ENCODE results near the gene FOXL1. TPM values are rescaled to one million over a fixed set of nuclear protein-coding genes. Genes with fewer than 3 reads are reported as not detected.

Gene FOXL1
- polyA plus RNA-seq, 3 donors: not detected

DNA sequence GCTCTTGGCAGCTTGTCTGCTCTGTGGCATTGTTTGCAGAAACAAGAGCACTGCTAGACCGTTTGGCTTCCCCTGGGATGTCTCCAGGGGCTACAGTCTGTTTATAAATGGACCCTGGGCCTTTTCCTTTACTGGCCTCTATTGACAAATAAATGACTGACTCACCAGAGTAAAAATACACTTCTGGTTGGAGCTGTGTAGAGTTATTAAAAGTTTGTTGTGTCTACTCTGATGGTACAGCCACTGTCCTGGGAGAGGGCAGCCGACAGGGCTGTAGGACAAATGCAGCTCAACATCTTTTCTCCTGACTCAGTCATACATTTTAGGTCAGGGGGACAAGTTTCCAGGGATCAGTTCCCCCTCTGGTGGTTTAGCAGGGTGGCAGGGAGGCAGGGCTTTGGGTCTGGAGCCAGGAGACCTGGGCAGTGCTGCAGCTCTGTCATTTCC is 30.0 kb downstream of the FOXL1 start:
- Histone ChIP-seq H3K4me3 (replicated peaks in 1 of 3; ENCODE audit: low read depth in 2 of 3, low read length in 3 of 3) (no peak overlapping the region), H3K27me3 (ENCODE audit: control insufficient read depth in 2 of 2, insufficient read depth in 2 of 2, low read length in 2 of 2) (no peaks in the 10 kb centered on the region), H2AFZ (ENCODE audit: insufficient read depth, low read depth, low read length, poor library complexity, severe bottlenecking) (no peak overlapping the region), H3K9me3 (replicated peaks in 1 of 2; ENCODE audit: control insufficient read depth in 1 of 2, insufficient read depth in 1 of 2, low read length in 2 of 2) (peaks cover 0 to 6% of the 10 kb centered on the region in 2 donors), H3K27ac (ENCODE audit: low read depth in 1 of 2, low read length in 2 of 2) (no peak overlapping the region), H3K36me3 (replicated peaks in 1 of 2; ENCODE audit: control insufficient read depth in 1 of 2, insufficient read depth in 2 of 2, low read length in 2 of 2) (no peaks in the 10 kb centered on the region), H4K20me1 (ENCODE audit: insufficient read depth, low read length) (no peaks in the 10 kb centered on the region), H3K4me2 (replicated peaks; ENCODE audit: extremely low read depth, low read length, poor library complexity, severe bottlenecking) (no peak overlapping the region), H3K79me2 (ENCODE audit: insufficient read depth, low read length) (no peaks in the 10 kb centered on the region), H3K9ac (ENCODE audit: insufficient read depth, low read length, poor library complexity, severe bottlenecking) (no peak overlapping the region), H3K4me1 (ENCODE audit: control insufficient read depth in 1 of 2, insufficient read depth in 2 of 2, low read length in 2 of 2) (peaks cover 0 to 4% of the 10 kb centered on the region in 2 donors)
- H3K36me3 Mint-ChIP-seq: no peaks in the 10 kb centered on the region
- TF ChIP-seq, protein P1, sequence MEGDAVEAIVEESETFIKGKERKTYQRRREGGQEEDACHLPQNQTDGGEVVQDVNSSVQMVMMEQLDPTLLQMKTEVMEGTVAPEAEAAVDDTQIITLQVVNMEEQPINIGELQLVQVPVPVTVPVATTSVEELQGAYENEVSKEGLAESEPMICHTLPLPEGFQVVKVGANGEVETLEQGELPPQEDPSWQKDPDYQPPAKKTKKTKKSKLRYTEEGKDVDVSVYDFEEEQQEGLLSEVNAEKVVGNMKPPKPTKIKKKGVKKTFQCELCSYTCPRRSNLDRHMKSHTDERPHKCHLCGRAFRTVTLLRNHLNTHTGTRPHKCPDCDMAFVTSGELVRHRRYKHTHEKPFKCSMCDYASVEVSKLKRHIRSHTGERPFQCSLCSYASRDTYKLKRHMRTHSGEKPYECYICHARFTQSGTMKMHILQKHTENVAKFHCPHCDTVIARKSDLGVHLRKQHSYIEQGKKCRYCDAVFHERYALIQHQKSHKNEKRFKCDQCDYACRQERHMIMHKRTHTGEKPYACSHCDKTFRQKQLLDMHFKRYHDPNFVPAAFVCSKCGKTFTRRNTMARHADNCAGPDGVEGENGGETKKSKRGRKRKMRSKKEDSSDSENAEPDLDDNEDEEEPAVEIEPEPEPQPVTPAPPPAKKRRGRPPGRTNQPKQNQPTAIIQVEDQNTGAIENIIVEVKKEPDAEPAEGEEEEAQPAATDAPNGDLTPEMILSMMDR (IDR thresholded peaks at IDR 0.05): no peak
- no peak overlapping the region for H3K27ac Mint-ChIP-seq
- WGBS (ENCODE audit: insufficient coverage): 57% methylated on average over 1 of the region's 2 CpGs
- H3K9me3 Mint-ChIP-seq: peaks cover 3 to 18% (median 13%) of the 10 kb centered on the region in 7 donors
- H3K27me3 Mint-ChIP-seq (ENCODE audit: low read depth in 3 of 3): peaks cover 0 to 14% (median 8%) of the 10 kb centered on the region in 3 donors
- H3K4me1 Mint-ChIP-seq: peaks cover 9% of the 10 kb centered on the region
- intact Hi-C loops (cut with micrococcal nuclease): no loop called here
- DNase-seq: no peak
- no peak overlapping the region for H3K4me3 Mint-ChIP-seq

DNA sequence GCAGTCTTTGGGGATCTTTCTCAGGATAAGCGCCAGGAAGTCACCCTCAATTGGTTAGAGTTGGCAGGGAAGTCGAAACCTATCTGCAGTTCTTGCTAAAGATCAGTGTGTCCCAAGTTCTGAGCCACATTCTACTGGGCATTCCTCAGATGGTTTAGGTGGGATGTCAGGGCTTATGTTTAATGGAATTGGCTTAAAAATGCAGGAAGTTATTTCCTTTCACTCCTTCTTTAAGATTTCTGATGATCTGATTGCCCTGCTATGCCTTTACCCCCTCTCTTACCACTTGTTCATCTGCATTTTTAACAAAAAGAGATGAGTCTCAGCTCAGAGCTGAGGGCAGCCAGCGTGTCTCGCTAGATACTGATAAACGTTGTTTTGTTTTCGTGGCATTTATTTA is 30.8 kb downstream of the FOXL1 start:
- no peaks in the 10 kb centered on the region for H3K36me3 ChIP-seq (replicated peaks in 1 of 2; ENCODE audit: control insufficient read depth in 1 of 2, insufficient read depth in 2 of 2, low read length in 2 of 2)
- H3K4me1 ChIP-seq (ENCODE audit: control insufficient read depth in 1 of 2, insufficient read depth in 2 of 2, low read length in 2 of 2): peaks cover 0 to 4% of the 10 kb centered on the region in 2 donors
- Mint-ChIP-seq H3K27me3 (ENCODE audit: low read depth in 3 of 3) (peaks cover 0 to 10% (median 8%) of the 10 kb centered on the region in 3 donors), H3K27ac (no peak overlapping the region), H3K9me3 (peaks cover under 1 to 16% (median 8%) of the 10 kb centered on the region in 7 donors), H3K36me3 (no peaks in the 10 kb centered on the region), H3K4me3 (no peak overlapping the region), H3K4me1 (peaks cover 9% of the 10 kb centered on the region)
- H2AFZ ChIP-seq (ENCODE audit: insufficient read depth, low read depth, low read length, poor library complexity, severe bottlenecking): no peak overlapping the region
- intact Hi-C loops (cut with micrococcal nuclease): no loop called here
- no peak overlapping the region for H3K4me2 ChIP-seq (replicated peaks; ENCODE audit: extremely low read depth, low read length, poor library complexity, severe bottlenecking)
- H3K27ac ChIP-seq (ENCODE audit: low read depth in 1 of 2, low read length in 2 of 2): no peak overlapping the region
- DNase-seq: no peak
- no peak overlapping the region for H3K9ac ChIP-seq (ENCODE audit: insufficient read depth, low read length, poor library complexity, severe bottlenecking)
- H4K20me1 ChIP-seq (ENCODE audit: insufficient read depth, low read length): no peaks in the 10 kb centered on the region
- 90% methylated on average over 6 of the region's 6 CpGs for WGBS (ENCODE audit: insufficient coverage)
- no peaks in the 10 kb centered on the region for H3K79me2 ChIP-seq (ENCODE audit: insufficient read depth, low read length)
- H3K9me3 ChIP-seq (replicated peaks in 1 of 2; ENCODE audit: control insufficient read depth in 1 of 2, insufficient read depth in 1 of 2, low read length in 2 of 2): peaks cover 0 to 3% of the 10 kb centered on the region in 2 donors
- H3K4me3 ChIP-seq (replicated peaks in 1 of 3; ENCODE audit: low read depth in 2 of 3, low read length in 3 of 3): no peak overlapping the region
- TF ChIP-seq, protein P1 (IDR thresholded peaks at IDR 0.05): no peak
- H3K27me3 ChIP-seq (ENCODE audit: control insufficient read depth in 2 of 2, insufficient read depth in 2 of 2, low read length in 2 of 2): no peaks in the 10 kb centered on the region

All from CD14-positive monocyte (primary cell).